Nasal cavity respiratory epithelium epithelial cell of viscerocranial mucosa (primary cell): ENCODE data around the gene EXOSC5. TPM values are rescaled to one million over a fixed set of nuclear protein-coding genes. Genes with fewer than 3 reads are reported as not detected.

ENCODE experiments used
- total RNA-seq: library from RNA; depleted of rRNA; stranded (reverse); fragments of >200 nt; gene quantifications from 2 replicates; pipeline ENCODE4 v1.2.3, GENCODE V29; 2014

Gene EXOSC5
- 20.8 and 30.4 TPM in 2 replicates for total RNA-seq

DNA sequence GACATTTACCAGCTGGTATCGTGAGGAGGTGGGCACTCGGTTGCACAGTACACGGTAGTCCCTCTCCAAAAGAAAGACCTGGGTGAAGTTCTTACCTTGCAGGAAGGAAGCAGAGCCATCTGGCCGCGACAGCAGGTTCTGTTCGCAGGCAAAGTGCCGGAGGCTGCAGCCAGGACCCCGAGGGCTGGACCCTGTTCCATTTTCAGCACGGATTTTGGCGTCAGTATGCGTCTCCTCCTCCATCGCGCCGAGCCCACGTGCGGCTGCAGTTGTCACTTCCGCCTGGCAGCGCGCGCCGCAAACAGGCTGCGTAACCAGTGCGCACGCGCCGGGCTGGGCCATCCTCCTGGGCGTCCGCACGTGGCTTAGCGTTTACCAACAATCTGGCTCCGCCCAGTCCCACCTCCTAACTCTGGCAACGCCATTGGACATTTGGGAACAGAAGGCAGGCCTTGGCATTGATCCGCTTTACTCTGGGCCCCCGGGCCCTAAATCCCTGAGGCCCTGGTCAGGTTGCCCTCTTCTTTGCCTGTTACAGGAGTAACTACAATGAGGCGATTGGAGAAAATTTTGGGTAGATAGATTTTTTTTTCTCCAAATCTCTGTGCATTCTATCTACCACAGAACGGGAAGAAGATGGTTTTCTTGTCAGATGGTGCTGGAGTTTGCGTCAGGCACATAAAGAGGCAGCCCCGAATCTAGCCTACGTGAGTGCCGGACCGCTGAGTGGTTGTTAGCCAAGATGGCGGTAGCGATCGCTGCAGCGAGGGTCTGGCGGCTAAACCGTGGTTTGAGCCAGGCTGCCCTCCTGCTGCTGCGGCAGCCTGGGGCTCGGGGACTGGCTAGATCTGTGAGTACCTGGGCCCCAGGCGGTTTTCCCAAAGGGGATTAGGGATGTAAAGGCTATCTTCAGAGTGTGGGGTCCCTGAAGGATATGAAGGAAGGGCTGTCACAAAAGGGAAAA, at the start of gene EXOSC5, which contains the start of gene BCKDHA:
Gene EXOSC5 (minus strand): TSS at position 274 of the 964 bp plus-strand sequence. CDS start 31 bp downstream, at position 243.
Gene BCKDHA (plus strand): TSS at position 733 of the 964 bp plus-strand sequence. CDS start 10 bp downstream, at position 743.

DNA sequence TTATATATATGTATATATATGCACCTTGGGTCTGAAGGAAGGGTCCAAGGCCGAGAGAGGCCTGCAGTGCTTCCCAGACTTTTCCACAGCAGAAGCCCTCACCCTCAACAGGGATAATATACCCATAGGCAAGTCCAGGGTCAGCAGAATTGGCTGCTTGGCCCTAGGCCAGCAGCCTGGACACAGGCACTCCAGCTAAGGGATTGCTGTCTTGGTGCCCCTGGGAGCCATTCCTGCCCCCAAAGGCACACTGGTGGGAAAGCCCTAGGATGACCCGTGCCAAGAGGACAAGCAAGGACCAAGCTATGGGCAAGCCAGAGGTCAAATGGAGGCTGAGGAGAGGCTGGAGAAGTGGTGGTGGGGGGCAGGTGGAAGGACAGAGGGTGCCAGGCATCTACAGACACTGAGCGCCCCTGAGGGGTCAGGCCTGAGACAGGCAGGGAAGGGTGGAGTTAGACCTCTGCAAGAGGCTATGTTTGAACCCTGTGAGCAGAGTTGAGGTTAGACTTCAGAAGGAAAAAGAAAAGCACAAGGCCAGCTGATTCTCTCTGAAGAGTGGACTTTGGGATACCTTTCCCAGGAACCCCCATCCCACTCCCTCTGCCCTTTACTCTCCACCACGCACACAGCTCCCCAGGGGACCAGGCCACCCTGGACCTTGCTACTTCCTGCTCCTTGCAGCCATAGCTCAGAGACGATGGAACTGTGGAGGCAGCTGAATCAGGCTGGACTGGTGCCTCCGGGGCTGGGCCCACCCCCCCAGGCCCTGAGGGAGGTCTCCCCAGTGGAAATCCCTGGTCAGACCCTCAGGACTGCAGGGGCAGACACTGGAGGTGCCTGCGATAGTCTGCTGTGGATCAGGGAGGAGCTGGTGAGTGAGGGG, 45.6 kb upstream of the EXOSC5 start, which contains the start of gene ERICH4:
Gene ERICH4 (plus strand): TSS at position 684 of the 883 bp plus-strand sequence. CDS start 14 bp downstream, at position 698.

DNA sequence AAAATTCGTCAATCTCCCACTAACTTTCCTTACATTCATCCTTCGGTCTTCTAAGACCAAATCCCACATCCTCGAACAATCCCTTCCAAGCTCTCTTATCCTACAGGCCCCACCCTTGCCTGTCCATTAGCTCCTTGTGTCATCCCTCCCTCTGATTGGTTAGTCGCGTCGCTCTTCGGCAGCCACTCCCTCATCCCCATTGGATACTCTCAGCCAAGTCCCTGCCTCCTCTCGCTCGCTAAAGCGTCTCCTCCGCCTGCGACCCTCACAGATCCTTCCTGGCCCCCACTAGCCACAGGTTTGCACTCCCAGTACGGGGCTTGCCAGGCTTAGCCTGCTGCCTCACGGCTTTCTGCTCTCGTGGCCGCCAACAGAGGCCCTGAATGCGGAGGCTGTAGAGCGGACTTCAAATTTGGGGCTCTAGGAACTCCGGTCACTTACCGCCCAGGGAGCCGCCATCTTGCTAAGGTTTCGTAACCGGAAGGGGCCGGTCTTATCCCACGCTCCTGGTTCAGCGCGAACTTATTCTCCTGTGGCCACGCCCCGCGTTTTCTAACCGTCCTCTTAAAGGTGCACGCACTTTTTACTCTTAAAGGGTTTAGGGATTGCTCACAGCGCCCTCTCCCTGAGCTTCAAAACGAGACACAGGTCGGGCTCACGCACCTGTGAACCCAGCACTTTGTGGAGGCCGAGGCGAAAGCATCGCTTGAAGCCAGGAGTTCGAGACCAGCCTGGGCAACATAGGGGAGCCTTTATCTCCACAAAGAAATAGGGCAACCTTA, 42.5 kb upstream of the EXOSC5 start, which contains the start of gene DMAC2:
Gene DMAC2 (minus strand): TSS at position 472 of the 782 bp plus-strand sequence. CDS start 13 bp downstream, at position 459.

DNA sequence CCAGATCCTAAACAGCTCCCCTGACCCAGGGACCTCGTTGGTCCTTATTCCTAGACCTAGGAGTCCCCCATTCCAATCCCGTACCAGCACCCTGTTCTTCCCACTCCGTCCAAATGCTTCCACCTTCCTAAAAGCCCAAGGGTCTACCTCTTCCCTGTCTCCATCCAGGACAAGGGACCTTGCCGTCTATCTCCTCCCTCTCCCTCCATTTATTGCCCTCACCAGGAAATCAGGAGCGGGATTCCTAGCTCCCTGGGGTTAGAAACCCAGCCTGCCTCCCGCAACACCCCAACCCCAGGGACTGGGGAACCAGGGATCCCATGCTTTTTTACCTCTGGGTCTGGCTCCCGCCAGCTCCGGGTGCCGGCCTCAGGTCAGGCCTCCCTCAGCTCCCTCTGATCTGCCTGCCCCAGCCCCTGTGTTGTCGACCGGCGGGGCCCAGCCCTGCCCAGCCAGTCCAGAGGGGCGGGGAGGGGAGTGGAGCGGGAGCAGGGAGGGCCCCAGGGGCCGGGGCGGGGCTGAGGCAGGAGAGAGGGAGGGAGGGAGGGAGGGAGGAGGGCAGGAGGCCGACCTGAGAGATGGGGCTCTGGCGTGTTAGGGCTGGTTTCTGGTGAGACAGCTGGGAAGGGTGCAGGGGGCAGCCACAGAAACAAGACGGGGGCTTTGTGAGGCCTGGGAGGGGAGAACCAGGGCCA, 29.9 kb upstream of the EXOSC5 start, which contains the start of gene B3GNT8:
Gene B3GNT8 (minus strand): TSS at position 423 of the 695 bp plus-strand sequence. CDS start 596 bp downstream, outside the sequence.

GRCh38 chr19:41376241-41376997, 20.7 kb downstream of the EXOSC5 start, which contains the start of gene TMEM91:
Gene TMEM91, plus strand, starts transcription at chr19:41376533. Its CDS starts 1,777 bp downstream, at chr19:41378310.

GRCh38 chr19:41363753-41364523, 33.2 kb downstream of the EXOSC5 start, which contains the start of gene B9D2:
Gene B9D2, minus strand, starts transcription at chr19:41364149. Its CDS starts 630 bp downstream, at chr19:41363519.

DNA sequence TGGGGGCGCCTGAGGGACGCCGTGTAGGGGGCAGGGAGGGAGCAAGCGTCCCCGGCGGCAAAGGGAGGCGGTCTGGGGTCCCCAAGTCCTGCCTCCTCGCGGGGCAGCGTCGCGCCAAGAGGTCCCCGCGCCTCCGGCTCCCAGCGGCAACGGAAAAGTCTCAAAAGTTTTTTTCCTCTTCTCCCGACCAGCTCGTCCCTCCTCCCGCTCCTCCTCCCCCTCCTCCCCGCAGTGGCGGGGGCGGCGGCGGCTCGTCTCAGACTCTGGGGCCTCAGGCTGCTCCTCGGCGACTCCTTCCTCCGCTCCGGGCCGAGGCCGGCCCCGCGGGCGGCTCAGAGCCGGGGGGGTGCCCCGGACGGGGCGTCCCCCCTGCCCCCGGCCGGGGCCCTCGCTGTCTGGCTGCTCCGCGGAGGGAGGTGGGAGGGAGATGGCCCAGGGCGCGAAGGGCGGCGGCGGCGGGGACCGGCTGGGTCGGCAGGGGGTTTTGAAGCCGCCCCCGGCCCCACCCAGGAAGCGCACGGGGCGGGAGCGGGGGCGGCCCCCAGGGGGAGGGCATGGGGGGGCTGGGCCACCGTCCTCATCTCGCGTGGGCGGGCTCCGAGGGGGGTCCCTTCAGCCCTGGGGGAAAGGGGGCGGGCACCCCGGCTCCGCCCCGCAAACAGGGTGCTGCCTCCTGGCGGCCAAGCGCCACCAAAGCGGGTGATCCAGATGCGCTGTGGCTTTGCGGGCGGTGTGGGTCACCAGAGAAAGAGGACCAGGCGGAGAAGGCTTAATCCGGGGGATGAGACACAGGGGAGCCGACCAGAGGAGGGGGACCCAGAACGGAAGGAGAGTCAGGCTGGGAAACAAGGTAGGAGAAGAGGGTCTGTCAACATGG, 43.5 kb downstream of the EXOSC5 start, which contains the start of gene TGFB1:
Gene TGFB1 (minus strand): TSS at position 457 of the 877 bp plus-strand sequence. CDS start 878 bp downstream, outside the sequence.

Other genes starting within 250 kb of the EXOSC5 start
- gene CYP2S1, start 204.1 kb downstream of the EXOSC5 start, total RNA-seq = 19.5 and 44.2 TPM in 2 replicates
- 23.9 and 40.2 TPM in 2 replicates for gene AXL, start 178.1 kb downstream of the EXOSC5 start, total RNA-seq
- 50.6 and 112 TPM in 2 replicates for gene HNRNPUL1, start 133.0 kb downstream of the EXOSC5 start, total RNA-seq
- 10.3 and 18.2 TPM in 2 replicates for gene CCDC97, start 87.2 kb downstream of the EXOSC5 start, total RNA-seq
- 5.5 and 22.2 TPM in 2 replicates for gene TGFB1, start 43.4 kb downstream of the EXOSC5 start, total RNA-seq
- 1.3 and 1.7 TPM in 2 replicates for gene B9D2, start 33.2 kb downstream of the EXOSC5 start, total RNA-seq
- 8.7 and 9.2 TPM in 2 replicates for gene TMEM91, start 20.8 kb downstream of the EXOSC5 start, total RNA-seq
- gene BCKDHA, start 459 bp upstream of the EXOSC5 start, total RNA-seq = 30.3 and 40.0 TPM in 2 replicates
- 3.3 and 3.4 TPM in 2 replicates for gene B3GNT8, start 30.0 kb upstream of the EXOSC5 start, total RNA-seq
- 32.6 and 33.2 TPM in 2 replicates for gene DMAC2, start 42.6 kb upstream of the EXOSC5 start, total RNA-seq
- not detected in 2 replicates for gene ERICH4, start 45.8 kb upstream of the EXOSC5 start, total RNA-seq
- gene CEACAM21, start 178.8 kb upstream of the EXOSC5 start, total RNA-seq = not detected in 2 replicates
- not detected in 2 replicates for gene CEACAM4, start 229.7 kb upstream of the EXOSC5 start, total RNA-seq